GM18526 (cell line): Measurements from ENCODE around the gene SPTBN1.

Source experiments
- POLR2A ChIP-seq: IDR thresholded peaks from 3 replicates; pipeline ENCODE4 v1.6.1; 2011; ENCODE audit not compliant: insufficient read length; ENCODE audit errors: extremely low read depth

Gene SPTBN1

DNA sequence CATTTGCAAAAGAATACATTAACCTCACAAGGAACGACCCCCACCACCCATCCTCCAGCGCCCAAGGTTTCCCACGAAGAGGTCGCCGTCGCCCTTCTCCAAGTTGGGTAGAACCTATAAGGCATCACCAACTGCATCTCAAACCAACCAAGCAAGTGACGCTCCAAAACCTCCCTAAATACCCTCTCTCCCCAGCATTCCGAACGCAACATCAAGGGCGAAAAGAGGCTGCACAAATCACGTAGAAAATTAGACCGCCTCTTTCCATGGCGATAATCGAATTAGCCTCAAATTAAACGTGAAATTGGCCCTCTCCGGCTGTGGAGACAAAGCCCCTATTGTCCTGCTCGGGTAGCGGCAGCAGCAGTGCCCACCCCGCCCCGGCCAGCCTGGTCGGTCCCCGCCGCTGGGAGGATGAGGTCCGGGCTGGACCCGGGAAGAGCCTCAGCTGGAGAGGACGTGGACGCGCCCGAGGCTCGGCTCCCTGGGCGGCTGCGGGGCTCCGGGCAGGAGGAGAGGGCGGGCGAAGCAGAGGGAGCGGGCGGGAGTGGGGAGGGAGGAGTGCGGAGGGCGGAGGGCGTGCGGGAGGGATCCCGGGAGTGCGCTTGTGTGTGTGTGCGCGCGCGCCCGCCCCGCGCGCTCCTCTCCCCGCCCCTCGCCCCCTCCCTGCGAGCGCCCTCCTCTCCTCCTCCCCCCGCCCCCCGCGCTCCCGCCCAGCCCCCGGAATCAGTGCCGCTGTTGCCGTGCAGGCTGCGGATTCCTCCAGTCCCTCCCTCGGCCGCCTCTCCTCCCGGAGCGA, at the start of gene SPTBN1:
SPTBN1 (plus strand) TSS at position 765 of the 799 bp plus-strand sequence. CDS start 70,092 bp downstream, outside the sequence.
- TF ChIP-seq POLR2A, result no peak

DNA sequence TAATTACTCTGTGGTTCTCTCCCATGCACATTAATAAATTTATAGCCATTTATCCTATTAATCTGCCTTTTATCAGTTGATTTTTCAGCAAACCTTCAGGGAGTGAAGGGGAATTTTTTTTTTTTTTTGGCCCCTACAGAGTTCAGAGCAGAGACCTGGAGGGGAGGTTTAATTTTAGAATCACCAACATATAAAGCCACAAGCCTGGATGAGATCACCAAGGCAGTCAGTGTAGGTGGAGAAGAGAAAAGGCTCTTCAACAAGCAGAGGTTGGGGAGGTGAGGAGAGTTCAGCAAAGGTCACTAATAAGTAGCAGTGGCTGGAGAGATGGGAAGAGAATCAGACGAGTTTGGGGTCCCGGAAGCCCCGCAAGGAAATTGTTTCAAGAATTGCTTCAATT, 48.4 kb upstream of the SPTBN1 start:
- no peak for TF ChIP-seq POLR2A

DNA sequence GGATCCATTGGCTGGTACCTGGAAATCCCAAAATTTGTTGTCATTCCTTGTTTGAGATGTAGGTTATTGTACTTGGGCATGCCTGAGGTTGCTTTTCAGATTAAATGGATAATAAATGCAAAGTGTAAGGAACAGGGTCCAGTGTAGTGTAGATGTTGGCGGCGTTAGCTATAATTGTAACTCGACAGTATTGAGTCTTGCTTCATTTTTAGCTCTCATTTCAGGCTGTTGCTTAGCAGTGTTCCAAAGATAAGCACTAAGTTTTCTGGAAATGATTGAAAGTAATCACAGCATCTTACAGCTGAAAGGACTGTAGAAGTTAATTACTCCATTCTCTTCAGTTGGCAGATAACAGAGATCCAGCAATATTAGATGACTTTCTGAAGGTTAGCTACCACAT, 47.8 kb upstream of the SPTBN1 start:
- no peak for TF ChIP-seq POLR2A

DNA sequence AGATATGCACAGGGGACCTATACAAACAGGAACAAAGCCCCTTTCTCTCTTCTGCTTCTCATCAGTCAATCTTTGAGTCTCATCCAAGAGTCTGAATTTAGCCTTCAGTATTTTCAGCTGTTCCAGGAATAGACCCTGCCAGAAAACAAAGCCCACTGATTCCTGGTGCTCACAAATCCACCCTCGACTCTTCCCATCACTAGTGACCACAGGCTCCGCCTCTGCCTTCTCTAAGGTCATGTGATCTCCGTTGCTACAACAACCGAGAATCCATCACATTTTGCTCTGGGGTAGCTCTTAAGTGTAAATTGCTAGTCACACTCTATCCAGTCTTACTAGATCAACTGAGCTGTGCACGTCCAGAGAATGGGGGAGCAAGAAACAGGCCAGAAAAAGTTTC, 46.4 kb upstream of the SPTBN1 start:
- TF ChIP-seq POLR2A, result no peak

DNA sequence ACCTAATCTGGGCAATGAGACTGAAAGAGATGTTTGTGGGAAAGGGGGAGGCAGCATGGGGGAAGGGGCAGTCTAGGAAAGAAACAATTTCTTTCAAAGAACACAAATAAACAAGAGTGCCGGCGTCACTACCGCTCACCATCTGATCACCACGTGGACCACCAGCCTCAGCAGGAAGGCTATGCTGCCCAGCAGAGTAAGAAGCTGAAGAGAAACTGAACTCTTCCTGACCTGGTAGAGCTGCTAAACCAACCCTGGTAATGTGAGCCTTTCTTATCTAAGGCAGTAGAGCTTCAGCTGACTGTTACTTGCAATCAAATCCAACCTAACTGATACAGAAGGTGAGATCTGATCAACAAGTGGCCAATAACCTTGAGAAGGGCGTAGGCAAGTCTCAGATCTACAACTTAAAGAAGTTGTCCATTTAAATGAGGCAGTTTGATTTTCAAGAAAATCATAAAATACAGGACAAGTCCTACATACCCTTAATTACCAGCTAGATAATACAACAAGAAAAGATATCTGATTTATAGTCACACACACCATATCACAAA, 44.2 kb upstream of the SPTBN1 start:
- no peak for TF ChIP-seq POLR2A

DNA sequence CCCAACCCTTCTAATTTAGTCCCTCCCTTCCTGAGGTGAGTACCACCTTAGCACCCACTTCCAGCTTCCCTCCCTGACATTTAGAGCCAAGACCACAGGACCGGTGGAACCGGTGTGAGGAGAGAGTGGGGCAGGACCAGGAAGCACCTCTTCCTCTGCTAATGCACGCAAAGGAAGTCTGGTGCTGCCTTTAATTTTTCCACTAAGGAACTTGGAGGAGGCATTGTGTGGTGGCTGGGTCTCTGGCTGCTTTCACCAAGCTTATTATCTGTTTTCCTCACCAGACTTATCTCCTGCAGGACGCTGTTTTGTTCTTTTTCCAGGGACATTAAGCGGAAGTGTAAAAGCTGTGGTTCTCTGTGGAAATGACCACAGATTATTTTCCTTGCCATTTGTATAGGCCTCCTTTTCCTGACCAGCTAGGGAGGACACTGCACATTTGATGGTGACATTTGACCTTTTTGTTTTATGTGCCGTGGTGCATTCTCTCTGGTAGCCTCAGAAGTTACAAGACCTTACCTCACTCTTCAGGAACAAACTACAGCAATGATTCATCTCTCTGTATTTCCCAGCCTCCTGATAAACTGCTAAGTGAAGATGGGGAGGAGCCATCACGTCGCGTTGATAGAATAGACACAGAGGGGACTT, 39.8 kb upstream of the SPTBN1 start:
- TF ChIP-seq POLR2A, result no peak

DNA sequence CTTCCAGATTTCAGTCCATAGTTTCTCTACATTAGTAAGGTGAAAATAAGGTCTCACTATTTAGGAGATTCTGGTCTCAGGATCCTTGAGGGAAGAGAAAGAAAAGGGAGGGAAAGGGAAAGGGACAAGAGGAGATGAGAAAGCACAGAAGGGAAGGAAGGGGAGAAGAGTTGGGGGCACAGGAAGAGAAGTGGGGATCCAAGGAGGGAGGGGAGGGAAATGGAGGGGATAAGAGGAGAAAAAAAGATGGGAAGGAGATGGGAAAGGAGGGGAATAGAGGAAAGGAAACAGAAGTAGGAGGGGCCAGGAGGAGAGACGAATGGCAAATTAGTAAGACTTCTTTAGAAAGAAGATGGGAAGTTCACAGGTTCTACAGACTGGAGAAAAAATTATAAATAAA, 39.2 kb upstream of the SPTBN1 start:
- no peak for TF ChIP-seq POLR2A

DNA sequence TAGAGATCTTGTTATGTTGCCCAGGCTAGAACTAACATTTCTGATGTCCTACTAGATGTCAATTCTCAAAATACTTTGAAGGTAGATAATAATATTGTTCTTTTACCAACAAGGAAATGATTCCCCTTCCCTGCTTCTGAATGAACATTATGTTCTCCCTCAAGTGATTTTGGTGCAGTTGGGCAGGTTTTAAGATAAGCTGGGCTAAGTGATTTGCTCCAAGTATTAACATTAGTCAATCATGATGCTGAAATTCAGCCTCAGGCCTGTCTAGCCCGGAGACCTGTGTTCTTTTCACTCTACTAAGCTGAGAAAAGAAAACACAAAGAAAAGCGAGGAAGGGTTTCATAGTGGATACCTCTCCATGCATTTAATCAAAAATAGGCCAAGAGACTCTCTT, 38.5 kb upstream of the SPTBN1 start:
- no peak for TF ChIP-seq POLR2A

DNA sequence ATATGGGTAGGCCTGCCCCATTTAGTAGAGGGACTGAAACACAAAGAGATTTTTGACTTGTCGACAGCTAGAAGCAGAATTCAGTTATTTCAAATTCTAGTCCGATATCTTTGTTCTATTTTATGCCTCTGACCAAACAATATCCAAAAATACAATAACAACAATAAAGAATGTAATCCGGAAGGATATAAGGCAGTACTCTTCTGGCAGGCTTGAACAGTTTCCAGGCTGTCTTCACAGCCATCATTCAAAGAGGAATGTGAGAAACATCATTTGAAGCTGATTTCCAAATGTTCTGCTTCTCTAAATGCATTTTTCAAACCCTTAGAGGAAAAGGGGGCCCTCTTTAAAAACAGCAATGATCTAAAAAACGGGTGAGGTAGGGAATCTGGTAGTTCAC, 36.7 kb upstream of the SPTBN1 start:
- no peak for TF ChIP-seq POLR2A

DNA sequence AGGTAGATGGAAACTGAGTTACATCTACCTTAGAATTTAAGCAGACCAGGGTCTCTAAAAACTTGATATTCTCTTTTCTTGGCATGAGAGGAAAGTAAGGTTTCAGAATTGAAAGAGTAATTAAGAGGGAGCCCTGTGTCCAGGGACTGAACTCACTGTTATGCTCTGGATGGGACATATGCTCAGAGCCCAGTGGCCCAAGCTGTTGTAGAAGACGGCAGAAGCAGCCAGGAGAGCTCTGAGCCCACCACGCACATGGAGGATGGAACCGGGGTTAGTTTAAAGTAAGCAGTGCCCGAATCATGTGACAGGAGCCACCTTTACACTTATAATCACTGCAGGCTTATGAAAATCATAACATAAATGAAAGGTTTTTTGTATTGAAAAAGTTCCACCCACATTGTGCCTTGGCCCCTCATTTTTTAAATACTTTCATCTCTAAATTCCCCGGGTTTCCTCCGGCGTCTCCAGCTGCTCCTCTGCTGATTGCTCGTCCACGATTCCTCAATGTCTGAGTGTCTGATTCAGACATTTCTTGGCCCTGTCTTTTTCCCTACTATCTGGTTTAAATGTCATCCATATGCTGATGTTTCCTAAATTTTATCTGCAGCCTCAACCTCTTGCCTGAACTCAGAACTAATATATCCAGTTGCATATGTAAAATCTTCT, 36.1 kb upstream of the SPTBN1 start:
- TF ChIP-seq POLR2A, result no peak

DNA sequence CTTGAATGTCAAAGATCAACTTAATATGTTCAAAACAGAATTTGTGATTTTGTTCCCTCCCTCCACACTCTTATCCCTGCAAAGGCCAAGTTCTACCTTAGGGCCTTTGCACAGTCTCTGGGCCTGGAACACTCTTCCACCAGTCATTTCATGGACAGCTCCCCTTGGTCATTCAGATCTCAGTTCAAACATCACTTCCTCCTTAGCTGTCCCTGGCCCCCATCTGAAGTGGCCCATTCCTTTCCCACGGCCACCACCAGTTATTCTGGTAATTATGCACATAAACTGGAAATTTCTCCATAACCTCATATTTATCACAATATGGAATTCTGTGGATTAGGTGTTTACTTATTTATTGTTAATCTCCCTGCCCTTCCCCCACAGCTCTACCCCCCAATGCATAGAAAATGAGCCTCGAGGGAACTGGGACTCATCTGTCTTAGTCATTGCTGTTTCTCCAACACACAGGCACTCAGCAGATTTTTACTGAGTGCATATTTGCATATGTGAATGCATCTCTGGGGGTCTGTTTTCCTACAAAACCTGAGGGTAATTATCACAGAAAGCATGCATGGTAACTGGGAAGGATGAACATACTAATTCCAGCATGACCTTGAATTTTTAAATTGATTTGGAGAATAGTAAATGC, 35.5 kb upstream of the SPTBN1 start:
- TF ChIP-seq POLR2A, result no peak

DNA sequence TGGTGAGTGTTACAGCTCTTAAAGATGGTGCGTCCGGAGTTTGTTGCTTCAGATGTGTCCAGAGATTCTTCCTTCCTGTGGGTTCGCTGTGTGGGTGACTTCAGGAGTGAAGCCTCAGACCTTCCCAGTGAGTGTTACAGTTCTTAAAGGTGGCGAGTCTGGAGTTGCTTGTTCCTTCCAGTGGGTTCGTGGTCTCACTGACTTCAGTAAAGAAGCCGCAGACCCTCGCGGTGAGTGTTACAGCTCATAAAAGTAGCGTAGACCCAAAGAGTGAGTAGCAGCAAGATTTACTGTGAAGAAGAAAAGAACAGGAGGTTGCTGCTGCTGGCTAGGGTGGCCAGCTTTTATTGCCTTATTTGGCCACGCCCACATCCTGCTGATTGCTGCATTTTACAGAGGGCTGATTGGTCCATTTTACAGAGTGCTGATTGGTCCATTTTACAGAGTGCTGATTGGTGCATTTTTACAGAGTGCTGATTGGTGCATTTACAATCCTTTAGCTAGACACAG, 34.0 kb upstream of the SPTBN1 start:
- TF ChIP-seq POLR2A, result no peak

DNA sequence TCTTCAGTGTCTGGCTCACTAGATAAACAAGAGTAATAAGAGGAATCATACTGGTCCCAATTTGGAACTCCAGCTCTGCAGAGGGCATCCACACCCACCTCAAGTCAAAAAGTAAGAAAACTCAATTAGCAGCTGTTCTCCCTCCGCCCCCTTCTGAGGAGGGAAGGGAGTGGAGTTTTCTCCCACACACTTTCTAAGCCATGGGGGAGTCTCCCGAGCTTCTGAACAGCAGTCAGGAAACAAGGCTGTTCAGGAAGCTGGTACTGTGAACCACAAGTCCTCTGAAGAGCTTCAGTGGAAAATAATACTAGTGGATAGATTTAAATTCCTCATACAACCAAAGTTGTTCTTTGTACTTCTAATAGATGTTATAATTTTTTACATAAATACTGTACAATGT, 32.9 kb upstream of the SPTBN1 start:
- no peak for TF ChIP-seq POLR2A

DNA sequence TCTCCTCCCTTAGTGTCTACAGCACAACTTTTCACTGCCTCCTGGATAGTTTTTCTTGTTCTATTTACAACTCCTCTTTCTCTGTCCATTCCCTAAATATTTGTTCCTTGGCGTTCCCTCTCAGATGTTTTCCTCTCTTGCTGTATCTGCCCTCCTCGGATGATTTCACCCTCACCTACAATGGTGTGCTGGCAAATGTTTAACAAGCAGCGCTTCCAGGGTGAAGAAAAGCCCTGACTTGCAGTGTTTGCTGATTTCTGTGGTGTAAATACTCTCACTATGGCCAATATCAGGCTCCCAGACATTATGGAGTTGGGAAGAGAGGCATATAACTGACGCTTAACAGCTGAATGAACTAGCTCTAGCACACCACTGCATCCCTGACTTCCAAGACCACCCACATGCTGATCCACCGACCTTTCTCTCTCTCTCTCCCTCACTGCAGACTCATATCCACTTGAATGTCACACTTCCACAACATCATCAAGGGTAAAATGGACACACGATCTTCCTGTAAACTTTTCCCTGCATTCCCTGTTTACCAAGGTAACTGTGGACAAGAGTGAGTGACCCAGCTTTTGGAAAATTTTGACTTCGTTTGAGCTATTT, 31.5 kb upstream of the SPTBN1 start:
- no peak for TF ChIP-seq POLR2A

DNA sequence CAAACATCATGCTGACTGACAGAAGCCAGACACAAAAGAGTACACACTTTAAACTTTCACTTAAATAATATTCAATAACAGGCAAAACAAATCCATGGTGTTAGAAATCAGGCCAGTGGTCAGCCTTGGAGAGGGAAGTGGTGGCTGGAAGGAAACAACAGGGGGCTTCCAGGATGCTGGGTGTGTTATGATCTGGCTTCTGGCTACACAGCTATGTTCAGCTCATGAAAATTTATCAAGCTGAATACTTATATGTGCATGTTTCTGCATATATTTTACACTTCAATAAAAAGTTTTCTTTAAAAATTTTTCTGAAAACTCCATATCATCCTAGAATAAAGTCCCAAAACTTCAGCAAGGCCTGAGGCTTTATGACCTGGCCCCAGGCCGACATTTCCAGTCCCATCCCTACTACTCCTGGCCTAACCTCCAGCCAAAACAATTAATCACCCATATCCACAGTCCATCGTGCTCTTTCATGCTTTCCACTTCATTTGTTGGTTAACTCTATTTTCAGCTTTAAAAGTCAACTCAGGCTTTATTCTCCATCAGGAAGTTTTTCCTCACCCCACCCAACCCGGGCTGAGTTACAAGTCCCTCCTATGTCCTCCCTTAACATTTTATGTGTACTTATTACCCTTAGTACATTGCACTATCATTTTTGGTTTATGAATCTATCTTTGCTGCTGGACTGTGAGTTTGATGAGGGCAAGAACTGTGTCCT, 27.9 kb upstream of the SPTBN1 start:
- no peak for TF ChIP-seq POLR2A

DNA sequence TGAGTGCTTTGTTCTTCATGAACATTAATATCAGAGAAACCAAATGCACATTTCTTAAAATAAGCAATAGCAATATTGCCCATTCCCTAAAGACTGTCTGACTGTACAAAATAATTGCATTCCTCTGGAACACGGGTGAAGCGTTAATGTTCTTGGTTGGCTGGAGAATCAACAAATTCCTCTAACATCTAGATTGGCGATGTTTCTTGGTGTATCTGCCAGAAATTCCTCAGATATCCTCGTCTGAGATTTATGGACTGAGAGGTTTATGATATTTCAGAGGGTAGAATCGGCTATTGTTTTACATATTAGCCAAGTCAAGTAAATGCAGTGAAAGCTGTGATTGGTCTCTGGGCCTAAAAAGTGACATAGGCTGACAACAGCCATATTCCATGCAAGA, 27.1 kb upstream of the SPTBN1 start:
- no peak for TF ChIP-seq POLR2A
